ENCODE measurements around the gene FAM241B.

The FAM241B gene

GRCh38 chr10:69629897-69630650, at the start of gene FAM241B:
FAM241B (plus strand) TSS chr10:69630247; CDS start chr10:69631744, 1,497 bp downstream.
- DNase-seq = no peak

GRCh38 chr10:69580435-69580834, 49.6 kb upstream of the FAM241B start:
- DNase-seq = no peak

GRCh38 chr10:69583106-69583505, 46.9 kb upstream of the FAM241B start:
- DNase-seq = no peak

GRCh38 chr10:69584624-69585023, 45.4 kb upstream of the FAM241B start:
- DNase-seq = no peak

GRCh38 chr10:69588358-69588757, 41.7 kb upstream of the FAM241B start:
- no peak for DNase-seq

- no peak for DNase-seq
Observed at GRCh38 chr10:69600761-69601330, 29.2 kb upstream of the FAM241B start.

- no peak for DNase-seq
Observed at GRCh38 chr10:69609077-69609476, 21.0 kb upstream of the FAM241B start.

GRCh38 chr10:69612760-69613159, 17.3 kb upstream of the FAM241B start:
- DNase-seq = no peak

- DNase-seq = no peak
Observed at GRCh38 chr10:69614130-69614529, 15.9 kb upstream of the FAM241B start.

- no peak for DNase-seq
Observed at GRCh38 chr10:69616358-69616757, 13.7 kb upstream of the FAM241B start.

GRCh38 chr10:69618746-69619145, 11.3 kb upstream of the FAM241B start:
- DNase-seq = no peak

GRCh38 chr10:69619626-69620025, 10.4 kb upstream of the FAM241B start:
- DNase-seq = no peak

GRCh38 chr10:69620625-69621024, 9.4 kb upstream of the FAM241B start:
- DNase-seq = no peak

- no peak for DNase-seq
Observed at GRCh38 chr10:69624245-69624786, 5.7 kb upstream of the FAM241B start.

GRCh38 chr10:69626826-69627225, 3.2 kb upstream of the FAM241B start:
- DNase-seq = no peak

- DNase-seq = no peak
Observed at GRCh38 chr10:69628891-69629290, 1.2 kb upstream of the FAM241B start.

- DNase-seq = no peak
Observed at GRCh38 chr10:69629519-69629896, 539 bp upstream of the FAM241B start.

GRCh38 chr10:69630651-69631400, 779 bp downstream of the FAM241B start:
- DNase-seq = no peak

- DNase-seq = no peak
Observed at GRCh38 chr10:69631566-69631965, 1.5 kb downstream of the FAM241B start.

- DNase-seq = no peak
Observed at GRCh38 chr10:69632516-69633199, 2.6 kb downstream of the FAM241B start.

- no peak for DNase-seq
Observed at GRCh38 chr10:69633673-69634635, 3.9 kb downstream of the FAM241B start.

All from SIG-M5 (cell line).